Osteocyte (in vitro differentiated cells): ENCODE results near the gene PLCG2. TPM values are rescaled to one million over a fixed set of nuclear protein-coding genes. Genes with fewer than 3 reads are reported as not detected.

Experiments used
- DNase-seq: peaks from one replicate; pipeline ENCODE4 v3.0.0; 2021; ENCODE audit warnings: mixed read lengths; ENCODE audit not compliant: unreplicated experiment; ENCODE audit errors: extremely low spot score
- H3K27ac Mint-ChIP-seq: one replicate; pipeline ENCODE4 v1.8.0; 2021; ENCODE audit warnings: mild to moderate bottlenecking, mixed read lengths; ENCODE audit not compliant: unreplicated experiment
- H3K27me3 Mint-ChIP-seq: one replicate; pipeline ENCODE4 v1.8.0; 2021; ENCODE audit warnings: mixed read lengths; ENCODE audit not compliant: unreplicated experiment
- H3K36me3 Mint-ChIP-seq: one replicate; pipeline ENCODE4 v1.8.0; 2021; ENCODE audit warnings: mixed read lengths; ENCODE audit not compliant: unreplicated experiment
- H3K4me1 Mint-ChIP-seq: one replicate; pipeline ENCODE4 v1.8.0; 2021; ENCODE audit warnings: mixed read lengths; ENCODE audit not compliant: unreplicated experiment
- H3K4me3 Mint-ChIP-seq: one replicate; pipeline ENCODE4 v1.8.0; 2021; ENCODE audit warnings: mild to moderate bottlenecking, moderate library complexity, mixed read lengths; ENCODE audit not compliant: unreplicated experiment
- H3K9me3 Mint-ChIP-seq: one replicate; pipeline ENCODE4 v1.8.0; 2021; ENCODE audit warnings: mixed read lengths; ENCODE audit not compliant: unreplicated experiment
- CTCF ChIP-seq: fragments of 200-600 bp; sonication (generic); IDR thresholded peaks from 2 replicates; pipeline ENCODE4 v1.5.0; 2021; ENCODE audit warnings: antibody characterized with exemption, mild to moderate bottlenecking, moderate library complexity
- total RNA-seq: library from RNA; stranded (reverse); gene quantifications from 2 replicates; pipeline ENCODE4 v1.2.1, GENCODE V29; 2021

Gene PLCG2
- total RNA-seq, 1 donor from 2014 or later, result not detected

DNA sequence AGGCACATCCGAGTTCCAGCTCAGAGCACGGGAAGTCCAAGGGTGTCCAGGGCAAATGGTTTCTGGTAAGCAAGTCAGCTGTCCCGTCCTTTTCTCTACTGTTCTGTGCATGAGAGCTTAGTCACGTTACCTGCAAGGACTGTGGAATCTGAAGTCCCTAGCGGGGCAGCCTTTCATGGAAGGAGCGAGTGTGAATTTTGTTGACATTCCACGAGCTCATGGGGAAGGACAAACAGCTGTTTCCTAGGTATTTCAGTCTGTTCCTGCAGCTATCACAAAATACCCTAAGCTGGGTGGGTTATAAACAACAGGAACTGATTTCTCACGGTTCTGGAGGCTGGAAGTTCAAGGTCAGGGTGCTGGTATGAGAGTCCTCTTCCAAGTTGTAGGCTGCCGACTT is 122.9 kb downstream of the PLCG2 start:
- H3K9me3 Mint-ChIP-seq, result no peaks in the 10 kb centered on the region
- H3K36me3 Mint-ChIP-seq, result no peaks in the 10 kb centered on the region
- no peak for DNase-seq
- no peak overlapping the region for H3K27ac Mint-ChIP-seq
- no peaks in the 10 kb centered on the region for H3K4me1 Mint-ChIP-seq
- no peak for TF ChIP-seq CTCF
- no peak overlapping the region for H3K4me3 Mint-ChIP-seq
- no peaks in the 10 kb centered on the region for H3K27me3 Mint-ChIP-seq

DNA sequence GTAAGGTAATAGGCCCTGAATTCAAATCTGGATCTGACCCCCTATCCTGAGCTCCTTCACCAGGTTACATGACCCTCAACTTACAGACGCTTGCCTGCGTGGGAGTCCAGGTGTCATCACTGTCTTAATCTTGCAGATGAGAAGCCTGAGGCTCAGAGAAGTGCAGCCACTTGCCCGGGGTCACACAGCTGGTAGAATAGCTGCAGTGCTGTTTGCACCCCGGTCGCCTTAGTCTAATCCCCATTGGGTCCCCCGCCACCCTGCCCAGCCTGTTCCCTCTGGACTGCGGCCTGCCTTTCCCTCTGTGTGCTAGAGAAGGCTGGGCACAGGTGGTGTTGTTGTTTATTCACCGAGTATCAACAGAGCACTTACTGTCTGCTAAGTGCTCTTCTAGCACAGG is 125.2 kb downstream of the PLCG2 start:
- H3K4me1 Mint-ChIP-seq, result no peaks in the 10 kb centered on the region

DNA sequence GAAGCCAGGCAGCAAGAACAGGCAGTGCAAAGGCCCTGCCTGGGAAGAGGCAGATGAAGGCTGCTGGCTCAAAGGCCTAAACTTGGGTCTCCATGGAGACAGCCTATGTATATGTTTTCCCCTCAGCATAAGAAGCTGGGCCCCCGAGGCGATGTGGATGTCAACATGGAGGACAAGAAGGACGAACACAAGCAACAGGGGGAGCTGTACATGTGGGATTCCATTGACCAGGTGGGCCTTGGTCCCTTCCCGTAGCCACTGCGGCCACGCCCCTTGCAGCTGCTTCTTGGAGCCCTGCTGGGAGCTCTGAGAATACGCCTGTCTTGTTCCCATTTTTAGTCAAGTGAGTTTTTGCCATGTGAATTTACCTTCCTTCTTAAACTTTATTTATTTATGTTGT is 126.2 kb downstream of the PLCG2 start:
- H3K36me3 Mint-ChIP-seq, result no peaks in the 10 kb centered on the region
- no peak overlapping the region for H3K4me3 Mint-ChIP-seq
- no peaks in the 10 kb centered on the region for H3K4me1 Mint-ChIP-seq
- H3K9me3 Mint-ChIP-seq, result no peaks in the 10 kb centered on the region
- no peak overlapping the region for H3K27ac Mint-ChIP-seq
- no peak for DNase-seq
- no peak for TF ChIP-seq CTCF
- no peaks in the 10 kb centered on the region for H3K27me3 Mint-ChIP-seq

More for the DNA sequence above, 125.2 kb downstream of the PLCG2 start:
- DNase-seq, result no peak
- no peaks in the 10 kb centered on the region for H3K36me3 Mint-ChIP-seq
- TF ChIP-seq CTCF, result no peak
- no peak overlapping the region for H3K27ac Mint-ChIP-seq
- no peak overlapping the region for H3K4me3 Mint-ChIP-seq
- no peaks in the 10 kb centered on the region for H3K9me3 Mint-ChIP-seq
- H3K27me3 Mint-ChIP-seq, result no peaks in the 10 kb centered on the region

GRCh38 chr16:81907681-81908080 is 128.6 kb downstream of the PLCG2 start:
- Mint-ChIP-seq H3K27me3 (no peaks in the 10 kb centered on the region), H3K9me3 (no peaks in the 10 kb centered on the region), H3K27ac (no peak overlapping the region), H3K4me1 (no peaks in the 10 kb centered on the region), H3K4me3 (no peak overlapping the region), H3K36me3 (no peaks in the 10 kb centered on the region)
- no peak for DNase-seq
- TF ChIP-seq CTCF, result no peak

DNA sequence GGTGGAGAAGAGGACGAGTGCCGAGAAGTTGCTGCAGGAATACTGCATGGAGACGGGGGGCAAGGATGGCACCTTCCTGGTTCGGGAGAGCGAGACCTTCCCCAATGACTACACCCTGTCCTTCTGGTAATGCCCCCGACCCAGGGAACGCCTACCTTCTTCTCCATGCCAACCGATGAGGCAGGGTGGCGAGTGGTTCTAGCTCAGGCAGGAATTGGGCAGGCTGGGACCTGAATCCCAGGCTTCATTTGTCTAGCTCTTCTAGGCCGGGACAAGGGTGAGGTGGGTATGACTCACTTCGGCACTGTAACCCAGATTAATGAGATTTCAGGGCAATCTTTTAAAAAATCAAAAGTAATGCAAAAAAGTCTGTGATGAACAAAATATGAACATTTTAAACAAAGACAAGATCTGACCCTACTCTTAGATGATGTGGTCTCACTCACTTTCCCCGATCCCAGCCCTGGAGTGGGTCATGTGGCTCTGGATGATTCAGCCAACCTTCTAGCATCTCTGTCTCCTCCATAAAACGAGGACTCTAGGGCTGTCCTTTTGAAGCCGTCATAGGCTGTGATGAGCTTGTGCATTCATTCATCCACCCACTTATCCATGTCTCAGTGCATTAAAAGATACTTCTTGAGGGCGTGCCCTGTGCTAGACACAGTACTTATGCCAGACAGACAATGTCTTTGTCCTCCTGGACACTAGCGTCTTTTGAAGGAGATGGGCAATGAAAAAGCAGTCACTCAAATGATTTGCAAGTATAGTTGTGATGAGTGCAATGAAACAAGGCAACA is 129.6 kb downstream of the PLCG2 start:
- TF ChIP-seq CTCF, result no peak
- H3K27ac Mint-ChIP-seq, result no peak overlapping the region
- H3K27me3 Mint-ChIP-seq, result no peaks in the 10 kb centered on the region
- no peak for DNase-seq
- H3K4me3 Mint-ChIP-seq, result no peak overlapping the region
- no peaks in the 10 kb centered on the region for H3K36me3 Mint-ChIP-seq
- H3K9me3 Mint-ChIP-seq, result no peaks in the 10 kb centered on the region
- no peaks in the 10 kb centered on the region for H3K4me1 Mint-ChIP-seq
